SU-DHL-6 (cell line): Measurements from ENCODE around the gene TLE1.

Experiments
- EZH2phosphoT487 ChIP-seq: fragments of 200-600 bp; sonication (generic), shearing (Covaris generic); conservative IDR thresholded peaks from 2 replicates; pipeline ENCODE4 v1.6.1; 2018; ENCODE audit warnings: mild to moderate bottlenecking, antibody characterized with exemption, low read length, moderate library complexity, mixed read lengths
- TF ChIP-seq, protein P1 (sequence below): fragments of 200-600 bp; sonication (generic); IDR thresholded peaks from one replicate; pipeline ENCODE4 v1.5.1; 2017; ENCODE audit warnings: antibody characterized with exemption, mild to moderate bottlenecking, low read length, moderate library complexity; ENCODE audit not compliant: insufficient read depth, poor library complexity, severe bottlenecking

DNA sequence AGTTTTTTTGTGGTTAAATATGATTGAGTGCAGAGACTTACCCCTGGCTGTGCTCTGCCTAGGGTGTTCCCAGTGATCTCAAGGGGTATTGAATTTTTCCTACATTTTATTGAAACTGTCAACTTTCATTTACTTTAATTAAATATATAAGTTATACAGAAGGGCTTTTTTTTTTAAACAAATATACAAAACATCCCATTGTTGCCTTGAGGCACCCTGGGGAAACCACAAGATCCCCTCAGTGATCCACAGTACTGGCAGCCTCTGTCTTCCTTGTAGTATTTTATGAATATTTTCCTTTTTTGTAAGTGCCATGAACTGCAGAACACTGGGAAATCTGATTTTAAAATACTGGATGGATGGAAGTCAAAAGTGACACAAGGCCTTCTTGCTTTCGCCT lies 123.7 kb downstream of the TLE1 start:
- TF ChIP-seq, protein P1, sequence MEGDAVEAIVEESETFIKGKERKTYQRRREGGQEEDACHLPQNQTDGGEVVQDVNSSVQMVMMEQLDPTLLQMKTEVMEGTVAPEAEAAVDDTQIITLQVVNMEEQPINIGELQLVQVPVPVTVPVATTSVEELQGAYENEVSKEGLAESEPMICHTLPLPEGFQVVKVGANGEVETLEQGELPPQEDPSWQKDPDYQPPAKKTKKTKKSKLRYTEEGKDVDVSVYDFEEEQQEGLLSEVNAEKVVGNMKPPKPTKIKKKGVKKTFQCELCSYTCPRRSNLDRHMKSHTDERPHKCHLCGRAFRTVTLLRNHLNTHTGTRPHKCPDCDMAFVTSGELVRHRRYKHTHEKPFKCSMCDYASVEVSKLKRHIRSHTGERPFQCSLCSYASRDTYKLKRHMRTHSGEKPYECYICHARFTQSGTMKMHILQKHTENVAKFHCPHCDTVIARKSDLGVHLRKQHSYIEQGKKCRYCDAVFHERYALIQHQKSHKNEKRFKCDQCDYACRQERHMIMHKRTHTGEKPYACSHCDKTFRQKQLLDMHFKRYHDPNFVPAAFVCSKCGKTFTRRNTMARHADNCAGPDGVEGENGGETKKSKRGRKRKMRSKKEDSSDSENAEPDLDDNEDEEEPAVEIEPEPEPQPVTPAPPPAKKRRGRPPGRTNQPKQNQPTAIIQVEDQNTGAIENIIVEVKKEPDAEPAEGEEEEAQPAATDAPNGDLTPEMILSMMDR = no peak
- no peak for TF ChIP-seq EZH2phosphoT487
